ENCODE data around the gene TMEM156.
"Not testable (repeated sequence)": the region's sequence is repeated elsewhere in the genome, so short reads cannot be mapped to it uniquely, and the experiment has no call there.

Gene TMEM156

GRCh38 chr4:38985410-38986100, 46.7 kb downstream of the TMEM156 start:
- no peak overlapping the region for H3K27ac Mint-ChIP-seq
- no peaks in the 10 kb centered on the region for H3K27me3 Mint-ChIP-seq
- H3K4me3 Mint-ChIP-seq: no peak overlapping the region
- peaks cover 29% of the 10 kb centered on the region for H3K36me3 Mint-ChIP-seq
- H3K4me1 Mint-ChIP-seq: peaks cover 40% of the 10 kb centered on the region
- no peaks in the 10 kb centered on the region for H3K9me3 Mint-ChIP-seq

DNA sequence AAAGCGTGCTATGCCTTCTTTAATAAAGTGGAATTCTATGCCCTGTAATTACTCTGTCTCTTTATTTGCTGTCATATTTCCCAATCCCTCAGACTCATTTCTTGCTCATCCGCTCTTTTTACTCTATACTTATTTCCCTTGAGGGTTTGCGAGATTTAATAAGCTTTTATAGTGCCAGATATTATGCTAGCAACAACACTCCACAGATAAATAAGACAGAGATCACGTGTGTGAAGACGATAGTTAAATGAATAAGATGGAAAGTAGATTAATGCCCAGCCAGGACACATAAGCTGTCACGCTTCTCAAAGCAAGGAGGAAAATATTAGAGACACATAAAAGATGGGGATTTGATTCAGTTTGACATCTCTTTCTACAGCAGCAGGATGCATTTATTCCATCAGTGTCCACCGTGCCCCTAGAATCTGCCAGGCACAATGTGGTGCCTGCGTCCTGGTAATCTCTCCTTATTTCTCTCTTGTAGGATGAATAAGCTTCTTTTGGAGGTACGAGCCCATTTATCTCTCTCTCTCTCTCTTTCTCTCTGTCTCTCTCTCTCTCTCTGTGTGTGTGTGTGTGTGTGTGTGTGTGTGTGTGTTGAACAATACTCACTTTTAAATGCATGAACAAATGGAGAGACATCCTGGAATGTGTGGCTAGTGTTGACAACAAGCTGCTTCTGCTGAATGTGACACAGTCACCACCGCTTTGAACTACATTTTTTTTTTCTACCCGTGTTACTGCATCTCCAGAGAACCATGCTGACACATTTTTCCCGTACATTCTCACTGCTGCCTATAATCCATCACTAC, 48.2 kb downstream of the TMEM156 start:
- Mint-ChIP-seq H3K4me3 (no peak overlapping the region), H3K4me1 (peaks cover 42% of the 10 kb centered on the region), H3K36me3 (peaks cover 30% of the 10 kb centered on the region), H3K27ac (no peak overlapping the region), H3K27me3 (no peaks in the 10 kb centered on the region), H3K9me3 (no peaks in the 10 kb centered on the region)

- Mint-ChIP-seq H3K27ac (no peak overlapping the region), H3K36me3 (peaks cover 24% of the 10 kb centered on the region), H3K27me3 (no peaks in the 10 kb centered on the region), H3K9me3 (no peaks in the 10 kb centered on the region), H3K4me3 (no peak overlapping the region), H3K4me1 (peaks cover 41% of the 10 kb centered on the region)
These were observed 48.9 kb downstream of the TMEM156 start for GRCh38 chr4:38983291-38983690.

GRCh38 chr4:38982361-38983095, 49.7 kb downstream of the TMEM156 start:
- Mint-ChIP-seq H3K27ac (peak overlapping the region; percentile 43), H3K9me3 (no peaks in the 10 kb centered on the region), H3K36me3 (peaks cover 22% of the 10 kb centered on the region), H3K27me3 (no peaks in the 10 kb centered on the region), H3K4me1 (peaks cover 37% of the 10 kb centered on the region), H3K4me3 (no peak overlapping the region)

DNA sequence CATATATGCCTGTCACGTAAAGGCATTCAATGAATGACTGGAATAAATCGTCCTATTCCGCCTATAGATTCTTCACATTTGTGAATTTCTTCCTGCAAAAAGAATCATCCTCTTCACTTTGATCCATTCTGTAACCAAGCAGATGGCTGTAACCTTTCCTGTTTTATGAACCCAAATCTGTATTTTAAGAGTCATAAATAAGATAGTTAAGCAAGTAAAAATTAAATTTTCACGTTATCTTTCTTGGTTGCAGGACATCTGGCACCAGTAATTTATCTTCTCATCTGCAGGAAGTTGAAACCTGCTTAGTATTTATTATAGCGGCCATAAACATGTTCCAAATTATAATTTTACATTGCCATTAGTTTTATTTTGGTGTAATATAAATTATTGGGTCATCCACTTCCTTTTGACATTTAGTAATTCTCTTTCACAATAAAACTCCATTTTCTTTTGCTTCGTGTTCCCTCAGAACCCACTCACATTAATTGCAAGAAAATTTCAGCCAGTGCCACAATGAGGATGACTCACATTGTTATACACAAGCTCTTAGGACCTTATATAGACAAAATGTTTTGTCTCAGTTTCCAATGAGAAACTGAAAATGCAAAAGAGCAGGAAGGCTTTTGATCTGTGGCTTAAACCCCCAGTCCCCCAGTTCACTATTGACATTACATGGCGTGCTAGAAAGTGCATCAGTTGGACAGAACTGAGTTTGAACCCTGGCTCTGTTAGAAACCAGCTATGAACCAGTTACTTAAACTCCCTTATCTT, 51.1 kb downstream of the TMEM156 start:
- peaks cover 27% of the 10 kb centered on the region for H3K4me1 Mint-ChIP-seq
- H3K4me3 Mint-ChIP-seq: peak overlapping the region; percentile 5

GRCh38 chr4:38979511-38980230, 52.5 kb downstream of the TMEM156 start:
- Mint-ChIP-seq H3K9me3 (no peaks in the 10 kb centered on the region), H3K36me3 (peaks cover 20% of the 10 kb centered on the region)

More for the DNA sequence above, 51.1 kb downstream of the TMEM156 start:
- Mint-ChIP-seq H3K27me3 (no peaks in the 10 kb centered on the region), H3K27ac (peak overlapping the region; percentile 51), H3K36me3 (peaks cover 22% of the 10 kb centered on the region), H3K9me3 (no peaks in the 10 kb centered on the region)

DNA sequence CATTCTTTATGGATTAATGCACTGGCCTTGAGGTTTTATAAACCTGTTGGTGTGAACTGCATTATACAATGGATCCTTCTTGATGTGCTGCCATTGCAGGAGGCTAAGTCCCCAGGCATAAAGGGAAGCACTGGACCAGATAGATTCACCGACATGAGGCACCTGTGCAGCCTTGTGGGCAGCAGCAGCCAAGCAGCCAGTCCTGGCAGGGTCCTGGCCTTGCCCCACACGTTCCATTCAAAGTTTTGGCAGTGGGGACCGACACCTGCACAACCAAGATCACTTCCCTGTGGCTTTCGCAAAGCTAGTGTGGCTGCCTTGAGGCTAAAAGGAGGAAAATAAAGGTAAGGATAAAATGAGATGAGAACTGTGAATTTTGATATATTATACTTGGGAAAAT, 53.1 kb downstream of the TMEM156 start:
- H3K27me3 Mint-ChIP-seq: no peaks in the 10 kb centered on the region
- H3K4me3 Mint-ChIP-seq: no peak overlapping the region
- no peaks in the 10 kb centered on the region for H3K9me3 Mint-ChIP-seq
- H3K4me1 Mint-ChIP-seq: peaks cover 17% of the 10 kb centered on the region
- peaks cover 18% of the 10 kb centered on the region for H3K36me3 Mint-ChIP-seq
- H3K27ac Mint-ChIP-seq: no peak overlapping the region

More at GRCh38 chr4:38979511-38980230, 52.5 kb downstream of the TMEM156 start:
- H3K4me1 Mint-ChIP-seq: peaks cover 21% of the 10 kb centered on the region
- no peak overlapping the region for H3K27ac Mint-ChIP-seq
- H3K27me3 Mint-ChIP-seq: no peaks in the 10 kb centered on the region
- no peak overlapping the region for H3K4me3 Mint-ChIP-seq

GRCh38 chr4:38976308-38976707, 55.9 kb downstream of the TMEM156 start:
- peaks cover 9% of the 10 kb centered on the region for H3K4me1 Mint-ChIP-seq
- no peak overlapping the region for H3K27ac Mint-ChIP-seq
- no peaks in the 10 kb centered on the region for H3K9me3 Mint-ChIP-seq
- H3K36me3 Mint-ChIP-seq: peaks cover 6% of the 10 kb centered on the region
- H3K4me3 Mint-ChIP-seq: no peak overlapping the region
- H3K27me3 Mint-ChIP-seq: no peaks in the 10 kb centered on the region

DNA sequence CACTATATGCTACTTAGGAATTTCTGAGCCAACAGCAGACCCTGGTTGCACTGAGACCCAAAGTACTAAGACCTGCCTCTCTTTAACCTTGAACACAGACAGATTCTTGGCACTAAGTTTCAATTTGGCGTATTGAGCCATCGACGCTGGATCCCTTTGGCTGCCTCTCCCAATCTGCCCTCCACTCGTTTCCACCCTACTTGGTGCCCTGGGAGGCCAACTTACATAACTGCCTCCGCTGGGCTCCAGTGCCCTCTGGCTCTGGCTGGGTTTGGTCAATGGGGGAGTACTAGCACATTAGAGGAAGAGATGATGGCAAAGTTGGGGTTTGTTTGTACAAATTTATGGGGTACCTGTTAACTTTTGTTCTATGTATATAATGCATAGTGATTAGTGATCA, 63.5 kb downstream of the TMEM156 start:
- no peak overlapping the region for H3K27ac Mint-ChIP-seq
- no peaks in the 10 kb centered on the region for H3K27me3 Mint-ChIP-seq
- no peaks in the 10 kb centered on the region for H3K9me3 Mint-ChIP-seq
- peaks cover 18% of the 10 kb centered on the region for H3K36me3 Mint-ChIP-seq
- H3K4me1 Mint-ChIP-seq: peaks cover 10% of the 10 kb centered on the region
- H3K4me3 Mint-ChIP-seq: no peak overlapping the region

GRCh38 chr4:38967260-38968095, 64.7 kb downstream of the TMEM156 start:
- peaks cover 20% of the 10 kb centered on the region for H3K36me3 Mint-ChIP-seq
- peak overlapping the region; percentile 79 for H3K27ac Mint-ChIP-seq
- no peaks in the 10 kb centered on the region for H3K9me3 Mint-ChIP-seq
- no peak overlapping the region for H3K4me3 Mint-ChIP-seq
- peaks cover 10% of the 10 kb centered on the region for H3K4me1 Mint-ChIP-seq
- H3K27me3 Mint-ChIP-seq: no peaks in the 10 kb centered on the region

GRCh38 chr4:38965866-38966265, 66.3 kb downstream of the TMEM156 start:
- peaks cover 11% of the 10 kb centered on the region for H3K9me3 Mint-ChIP-seq
- H3K4me1 Mint-ChIP-seq: peaks cover 10% of the 10 kb centered on the region
- H3K4me3 Mint-ChIP-seq: no peak overlapping the region
- H3K27me3 Mint-ChIP-seq: no peaks in the 10 kb centered on the region
- H3K36me3 Mint-ChIP-seq: peaks cover 20% of the 10 kb centered on the region
- peak overlapping the region; percentile 49 for H3K27ac Mint-ChIP-seq

GRCh38 chr4:38964942-38965775, 67.0 kb downstream of the TMEM156 start:
- Mint-ChIP-seq H3K36me3 (peaks cover 19% of the 10 kb centered on the region), H3K4me3 (no peak overlapping the region), H3K27ac (no peak overlapping the region), H3K9me3 (peaks cover 11% of the 10 kb centered on the region), H3K4me1 (peaks cover 10% of the 10 kb centered on the region), H3K27me3 (no peaks in the 10 kb centered on the region)

- peaks cover 11% of the 10 kb centered on the region for H3K9me3 Mint-ChIP-seq
- H3K36me3 Mint-ChIP-seq, H3K27ac Mint-ChIP-seq, H3K27me3 Mint-ChIP-seq, H3K4me1 Mint-ChIP-seq, H3K4me3 Mint-ChIP-seq: not testable (repeated sequence)
These were observed 73.0 kb downstream of the TMEM156 start for GRCh38 chr4:38959248-38959647.
